ENCODE data around the gene IFI27.

DNA sequence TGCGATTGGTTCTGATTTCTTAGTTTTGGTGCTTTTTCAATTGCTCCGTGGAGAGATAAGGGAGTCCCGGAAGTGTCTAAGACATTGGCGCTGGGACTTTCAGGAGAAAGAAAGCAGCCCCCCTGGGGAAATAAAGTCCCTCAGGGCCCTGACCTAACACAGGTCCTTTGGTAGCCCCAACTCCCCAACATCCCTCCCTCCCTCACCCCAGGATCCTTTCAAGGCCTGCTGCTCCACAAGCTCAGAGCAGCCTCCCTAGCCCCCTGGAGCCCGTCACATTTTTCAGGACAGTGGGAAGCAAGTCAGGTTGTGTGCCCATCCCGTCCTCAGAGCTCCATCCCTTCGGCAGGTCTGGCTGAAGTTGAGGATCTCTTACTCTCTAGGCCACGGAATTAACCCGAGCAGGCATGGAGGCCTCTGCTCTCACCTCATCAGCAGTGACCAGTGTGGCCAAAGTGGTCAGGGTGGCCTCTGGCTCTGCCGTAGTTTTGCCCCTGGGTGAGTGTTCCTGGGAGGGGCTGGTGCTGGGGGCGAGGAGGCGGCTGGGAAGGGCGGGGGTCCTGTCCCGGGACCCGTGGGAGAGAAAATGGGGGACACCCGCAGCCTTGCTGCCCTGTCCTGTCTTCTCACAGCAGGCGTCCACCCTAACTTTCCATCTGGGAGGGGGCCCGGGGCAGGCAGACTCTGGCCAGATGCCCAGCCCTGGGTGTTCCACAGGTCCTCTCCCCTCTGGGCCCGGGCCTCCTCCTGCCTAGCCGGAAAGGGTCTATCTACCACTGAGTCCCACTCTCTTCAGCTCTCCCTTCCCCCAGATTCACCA, 950 bp downstream of the IFI27 start:
- no peak for TF ChIP-seq TAF7 (optimal IDR thresholded peaks at IDR 0.05; ENCODE audit: borderline replicate concordance, low read depth, low read length)
- TF ChIP-seq, protein P1, sequence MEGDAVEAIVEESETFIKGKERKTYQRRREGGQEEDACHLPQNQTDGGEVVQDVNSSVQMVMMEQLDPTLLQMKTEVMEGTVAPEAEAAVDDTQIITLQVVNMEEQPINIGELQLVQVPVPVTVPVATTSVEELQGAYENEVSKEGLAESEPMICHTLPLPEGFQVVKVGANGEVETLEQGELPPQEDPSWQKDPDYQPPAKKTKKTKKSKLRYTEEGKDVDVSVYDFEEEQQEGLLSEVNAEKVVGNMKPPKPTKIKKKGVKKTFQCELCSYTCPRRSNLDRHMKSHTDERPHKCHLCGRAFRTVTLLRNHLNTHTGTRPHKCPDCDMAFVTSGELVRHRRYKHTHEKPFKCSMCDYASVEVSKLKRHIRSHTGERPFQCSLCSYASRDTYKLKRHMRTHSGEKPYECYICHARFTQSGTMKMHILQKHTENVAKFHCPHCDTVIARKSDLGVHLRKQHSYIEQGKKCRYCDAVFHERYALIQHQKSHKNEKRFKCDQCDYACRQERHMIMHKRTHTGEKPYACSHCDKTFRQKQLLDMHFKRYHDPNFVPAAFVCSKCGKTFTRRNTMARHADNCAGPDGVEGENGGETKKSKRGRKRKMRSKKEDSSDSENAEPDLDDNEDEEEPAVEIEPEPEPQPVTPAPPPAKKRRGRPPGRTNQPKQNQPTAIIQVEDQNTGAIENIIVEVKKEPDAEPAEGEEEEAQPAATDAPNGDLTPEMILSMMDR (IDR thresholded peaks at IDR 0.05; ENCODE audit: control extremely low read depth in 1 of 3, insufficient read depth in 1 of 3, low read depth in 1 of 3, low read length in 3 of 3) = no peak
- TF ChIP-seq CTBP2 (IDR thresholded peaks at IDR 0.05; ENCODE audit: borderline replicate concordance, insufficient read depth, insufficient read length, low read length) = no peak
- no peak for TF ChIP-seq TBP (IDR thresholded peaks at IDR 0.05; ENCODE audit: low read depth, low read length)
